ENCODE measurements around the gene BUD13.
"Not testable (repeated sequence)": the region's sequence is repeated elsewhere in the genome, so short reads cannot be mapped to it uniquely, and the experiment has no call there.

BUD13 gene, protein sequence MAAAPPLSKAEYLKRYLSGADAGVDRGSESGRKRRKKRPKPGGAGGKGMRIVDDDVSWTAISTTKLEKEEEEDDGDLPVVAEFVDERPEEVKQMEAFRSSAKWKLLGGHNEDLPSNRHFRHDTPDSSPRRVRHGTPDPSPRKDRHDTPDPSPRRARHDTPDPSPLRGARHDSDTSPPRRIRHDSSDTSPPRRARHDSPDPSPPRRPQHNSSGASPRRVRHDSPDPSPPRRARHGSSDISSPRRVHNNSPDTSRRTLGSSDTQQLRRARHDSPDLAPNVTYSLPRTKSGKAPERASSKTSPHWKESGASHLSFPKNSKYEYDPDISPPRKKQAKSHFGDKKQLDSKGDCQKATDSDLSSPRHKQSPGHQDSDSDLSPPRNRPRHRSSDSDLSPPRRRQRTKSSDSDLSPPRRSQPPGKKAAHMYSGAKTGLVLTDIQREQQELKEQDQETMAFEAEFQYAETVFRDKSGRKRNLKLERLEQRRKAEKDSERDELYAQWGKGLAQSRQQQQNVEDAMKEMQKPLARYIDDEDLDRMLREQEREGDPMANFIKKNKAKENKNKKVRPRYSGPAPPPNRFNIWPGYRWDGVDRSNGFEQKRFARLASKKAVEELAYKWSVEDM

DNA sequence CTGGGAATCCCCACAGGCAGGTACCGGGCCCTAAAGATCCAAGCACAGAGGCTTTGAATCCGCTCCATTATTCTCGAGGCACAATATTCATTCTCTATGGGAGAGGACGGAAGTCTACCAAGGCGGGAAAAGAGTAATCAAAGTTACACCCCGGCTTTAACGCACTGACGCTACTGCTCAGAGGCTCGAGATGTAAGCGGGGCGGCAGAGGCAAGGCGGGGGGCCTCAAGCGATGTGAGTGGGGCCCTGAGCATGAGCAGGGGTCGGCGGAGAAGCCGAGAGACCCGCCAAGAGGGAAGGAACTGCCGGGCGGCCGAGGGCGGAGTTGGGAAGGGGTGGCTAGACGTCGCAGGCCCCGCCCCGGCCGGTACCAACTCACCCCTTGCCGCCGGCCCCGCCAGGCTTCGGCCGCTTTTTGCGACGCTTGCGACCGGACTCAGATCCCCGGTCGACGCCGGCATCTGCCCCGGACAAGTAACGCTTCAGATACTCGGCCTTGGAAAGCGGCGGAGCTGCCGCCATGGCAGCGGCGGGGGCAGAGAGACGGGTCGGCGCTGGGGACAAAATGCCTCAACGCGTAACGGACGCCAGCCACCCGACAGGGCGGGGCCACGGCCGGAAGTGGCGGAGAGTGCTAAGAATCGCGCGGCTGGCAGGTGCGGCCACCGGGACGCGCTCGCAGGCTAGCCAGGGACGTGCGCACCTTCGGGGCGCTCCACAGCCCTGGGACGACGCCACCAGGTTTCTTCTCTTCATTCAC is at the start of gene BUD13:
Gene BUD13, minus strand, starts transcription at position 545 of the 760 bp plus-strand sequence. Its CDS starts 23 bp downstream, at position 522.
- peak; percentile 58 for DNase-seq

- DNase-seq: no peak
These were observed 49.8 kb upstream of the BUD13 start for GRCh38 chr11:116822575-116822974.

DNA sequence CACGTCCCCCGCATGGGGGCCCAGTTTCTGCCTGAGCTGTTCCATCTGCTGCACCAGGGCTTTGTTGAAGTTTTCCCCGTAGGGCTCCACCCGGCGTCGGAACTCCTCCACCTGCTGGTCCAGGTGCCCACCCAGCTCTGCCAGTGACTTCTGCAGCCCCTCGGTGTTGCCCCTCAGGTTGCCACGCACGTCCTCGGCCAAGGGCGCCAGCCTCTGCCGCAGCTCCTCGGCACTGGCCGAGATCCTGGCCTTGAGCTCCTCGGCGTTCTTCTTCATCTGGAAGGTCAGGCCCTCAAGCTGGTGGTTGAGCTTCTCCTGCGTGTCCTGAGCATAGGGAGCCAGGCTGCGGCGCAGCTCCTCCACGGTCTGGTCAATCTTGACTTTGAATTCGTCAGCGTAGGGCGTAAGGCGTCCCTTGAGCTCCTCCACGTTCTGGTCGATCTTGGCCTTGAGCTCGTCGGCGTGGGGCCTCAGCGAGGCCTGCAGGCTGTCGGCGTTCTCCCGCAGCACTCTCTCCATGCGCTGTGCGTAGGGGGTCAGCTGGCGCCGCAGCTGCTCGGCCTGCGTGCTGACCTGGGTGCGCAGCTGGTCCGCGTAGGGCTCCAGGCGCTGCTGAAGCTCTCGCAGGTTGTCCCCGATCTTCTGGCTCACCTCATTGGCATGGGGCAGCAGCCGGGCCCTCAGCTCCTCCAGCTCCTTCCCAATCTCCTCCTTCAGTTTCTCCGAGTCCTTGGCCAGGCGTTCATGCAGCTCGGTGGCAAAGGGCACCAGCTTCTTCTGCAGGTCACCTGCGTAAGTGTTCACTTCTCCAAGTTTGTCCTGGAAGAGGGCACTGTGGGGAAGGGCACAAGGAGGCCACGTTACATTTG is 48.5 kb upstream of the BUD13 start:
- DNase-seq: no peak

DNA sequence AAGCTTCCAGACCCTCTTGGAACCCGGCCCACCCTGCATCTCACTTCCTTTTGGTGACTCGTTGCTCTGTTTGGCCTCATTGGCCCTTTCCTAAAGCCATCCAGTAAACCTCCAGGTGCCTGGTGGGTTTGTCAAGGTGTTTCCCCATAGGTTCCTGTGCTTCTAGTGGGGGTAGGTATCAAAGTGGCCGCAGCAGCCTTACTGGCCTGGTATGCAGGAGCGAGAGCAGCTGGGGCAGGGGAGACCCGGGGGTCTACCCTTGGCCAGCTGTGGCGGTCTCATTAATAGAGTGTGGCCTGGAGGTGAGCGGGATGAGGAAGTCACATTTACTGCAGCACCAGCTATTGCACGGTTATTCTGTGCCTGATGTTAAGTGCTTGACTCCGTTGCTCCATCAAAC is 46.3 kb upstream of the BUD13 start:
- DNase-seq: no peak

GRCh38 chr11:116814502-116814901 is 41.7 kb upstream of the BUD13 start:
- no peak for DNase-seq

DNA sequence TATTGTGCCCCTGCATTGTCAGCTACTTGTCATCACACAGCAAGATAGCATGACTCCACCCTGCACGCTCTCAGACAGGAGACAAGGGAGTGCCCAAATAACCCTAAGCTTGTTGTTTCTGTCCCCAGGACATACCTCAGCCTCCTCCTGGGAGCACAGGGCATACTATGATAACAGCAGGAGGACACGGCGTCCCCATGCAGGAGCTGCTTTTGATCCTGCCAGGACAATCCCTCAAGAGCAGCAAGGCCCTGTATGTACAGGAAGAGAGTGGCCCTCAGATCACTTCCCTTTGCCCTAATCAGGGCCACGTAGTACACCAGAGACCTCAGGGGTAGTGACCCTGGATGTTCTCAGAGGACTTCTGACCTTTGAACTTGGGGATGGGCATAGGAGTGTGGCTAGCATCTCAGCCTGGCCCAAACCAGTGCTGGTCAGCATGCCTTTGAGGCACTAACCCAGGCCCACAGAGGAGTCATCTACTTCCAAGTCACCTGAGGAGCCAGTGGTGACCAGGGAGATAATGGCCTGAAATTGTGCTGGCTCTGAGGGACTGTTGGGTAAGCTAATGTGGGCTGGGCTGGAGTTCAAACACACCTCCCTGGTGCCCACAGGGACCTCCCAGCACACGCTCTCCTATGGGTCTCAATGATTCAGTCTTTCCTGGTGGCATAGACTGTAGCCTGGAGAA is 41.1 kb upstream of the BUD13 start:
- DNase-seq: no peak

- no peak for DNase-seq
These were observed 40.4 kb upstream of the BUD13 start for GRCh38 chr11:116813170-116813569.

GRCh38 chr11:116812109-116812508 is 39.3 kb upstream of the BUD13 start:
- DNase-seq: no peak

DNA sequence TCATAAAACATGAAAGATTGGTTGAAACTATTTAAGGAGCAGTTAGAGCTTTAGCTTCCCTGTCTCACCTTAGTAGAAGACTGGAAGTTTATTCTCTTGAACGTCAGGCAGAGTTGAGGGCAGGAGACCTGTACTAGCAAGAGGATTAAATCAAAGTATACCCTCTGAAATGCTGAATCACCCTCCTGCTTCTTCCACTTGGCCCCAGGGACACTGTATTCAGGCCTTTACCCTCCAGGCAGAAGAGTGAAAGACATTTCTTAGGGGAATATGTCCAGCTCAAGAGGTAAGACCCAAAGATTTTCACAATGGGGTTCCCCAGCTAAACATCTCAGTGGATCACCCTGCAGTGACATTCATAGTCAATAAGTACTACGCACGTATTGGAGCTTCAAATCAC is 38.4 kb upstream of the BUD13 start:
- no peak for DNase-seq

- DNase-seq: no peak
These were observed 35.7 kb upstream of the BUD13 start for GRCh38 chr11:116808262-116809175.

DNA sequence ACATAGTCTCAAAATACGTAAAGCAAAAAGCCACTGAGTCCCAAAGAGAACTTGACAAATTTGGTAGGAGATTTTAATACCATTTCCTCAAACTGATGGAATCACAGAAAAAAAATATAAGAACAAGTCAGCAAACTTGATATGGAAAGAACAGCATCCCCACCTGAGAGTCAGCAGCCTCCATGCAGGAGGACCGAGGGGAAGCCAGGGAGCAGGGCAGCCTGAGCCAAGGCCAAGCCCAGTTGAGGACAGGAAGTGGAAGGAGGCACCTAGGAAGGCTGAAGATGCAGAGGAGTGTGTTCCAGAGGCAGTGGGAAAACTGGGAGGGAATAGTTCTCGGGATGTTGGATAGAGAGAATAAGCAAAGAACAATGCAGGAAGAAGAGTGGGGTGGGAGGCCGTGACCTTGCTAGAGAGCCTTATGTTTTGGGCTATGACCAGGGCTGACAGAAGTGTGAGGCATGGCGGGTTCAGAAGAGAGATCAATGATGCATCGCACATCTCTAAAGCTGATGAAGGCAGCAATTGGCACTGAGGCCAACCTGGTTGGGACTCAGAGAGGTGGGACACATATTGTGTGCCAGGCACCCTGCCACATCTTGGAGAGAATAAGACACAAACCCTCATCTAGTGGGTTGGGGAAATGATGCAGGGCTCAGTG is 34.9 kb upstream of the BUD13 start:
- DNase-seq: no peak

- DNase-seq: no peak
These were observed 31.2 kb upstream of the BUD13 start for GRCh38 chr11:116804001-116804400.

DNA sequence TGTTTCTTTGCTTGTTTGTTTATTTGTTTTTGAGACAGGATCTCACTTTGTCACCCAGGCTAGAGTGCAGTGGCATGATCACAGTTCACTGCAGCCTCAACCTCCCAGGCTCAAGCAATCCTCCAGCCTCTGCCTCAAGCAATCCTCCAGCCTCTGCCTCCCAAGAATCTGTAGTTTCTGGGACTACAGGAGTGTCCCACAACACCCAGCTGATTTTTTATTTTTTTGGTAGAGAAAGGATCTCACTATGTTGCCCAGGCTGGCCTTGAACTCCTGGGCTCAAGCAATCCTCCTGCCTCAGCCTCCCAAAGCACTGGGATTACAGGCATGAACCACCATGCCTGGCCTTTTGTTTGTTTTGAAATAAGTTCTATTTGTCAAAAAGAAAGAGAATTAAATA is 28.9 kb upstream of the BUD13 start:
- DNase-seq: not testable (repeated sequence)

DNA sequence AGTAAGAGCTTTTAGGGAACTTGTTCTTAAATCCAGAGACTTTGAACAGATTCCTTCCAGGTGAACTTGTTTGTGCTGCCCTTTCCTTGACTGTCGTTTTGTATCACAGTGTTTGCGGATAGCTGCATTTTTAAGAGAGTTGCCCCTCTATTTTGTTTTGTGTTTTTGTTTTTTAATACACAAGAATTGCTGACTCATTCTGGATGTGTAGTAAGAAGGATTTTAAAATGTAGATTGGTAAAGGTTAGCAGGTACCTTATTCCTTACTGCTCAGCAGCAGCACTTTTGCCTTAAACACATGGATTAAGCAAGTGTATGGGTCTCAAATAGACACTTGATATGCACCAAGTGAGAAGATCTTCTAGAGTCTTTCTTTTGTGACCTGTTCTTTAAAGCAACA is 27.8 kb upstream of the BUD13 start:
- no peak for DNase-seq

- DNase-seq: no peak
These were observed 25.6 kb upstream of the BUD13 start for GRCh38 chr11:116798368-116798767.

DNA sequence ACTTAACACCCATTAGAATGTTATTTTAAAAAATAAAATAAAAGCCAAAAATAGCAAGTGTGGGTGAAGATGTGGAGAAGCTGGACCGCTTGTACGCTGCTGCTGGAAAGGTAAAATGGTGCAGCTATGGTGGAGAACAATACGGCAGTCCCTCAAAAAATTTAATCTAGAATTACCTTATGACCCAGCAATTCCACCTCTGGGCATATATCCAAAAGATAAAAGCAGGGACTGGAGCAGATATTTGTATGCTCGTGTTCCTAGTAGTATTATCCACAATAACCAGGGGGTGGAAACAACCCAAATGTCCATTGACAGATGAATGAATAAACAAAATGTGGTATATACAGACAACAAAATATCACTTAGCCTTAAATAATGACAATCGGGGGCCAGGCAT is 25.0 kb upstream of the BUD13 start:
- DNase-seq: no peak

DNA sequence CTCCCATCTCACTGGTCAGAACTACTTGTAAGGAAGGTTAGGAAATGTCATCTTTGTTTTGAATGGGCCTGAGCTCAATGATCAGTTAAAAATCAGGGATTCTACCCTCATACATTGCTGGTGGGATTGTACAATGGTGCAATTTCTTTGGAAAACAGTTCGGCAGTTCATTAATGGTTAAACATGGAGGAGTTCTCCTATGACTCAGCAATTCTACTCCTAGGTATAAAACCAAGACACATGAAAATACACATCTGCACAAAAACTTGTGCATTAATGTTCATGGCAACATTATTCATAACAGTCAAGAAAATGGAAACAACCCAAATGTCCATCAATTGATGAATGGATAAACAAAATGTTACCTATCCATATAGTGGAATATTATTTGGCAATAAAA is 23.8 kb upstream of the BUD13 start:
- no peak for DNase-seq

- DNase-seq: no peak
These were observed 22.1 kb upstream of the BUD13 start for GRCh38 chr11:116794851-116795250.

GRCh38 chr11:116793772-116794097 is 20.9 kb upstream of the BUD13 start:
- no peak for DNase-seq

DNA sequence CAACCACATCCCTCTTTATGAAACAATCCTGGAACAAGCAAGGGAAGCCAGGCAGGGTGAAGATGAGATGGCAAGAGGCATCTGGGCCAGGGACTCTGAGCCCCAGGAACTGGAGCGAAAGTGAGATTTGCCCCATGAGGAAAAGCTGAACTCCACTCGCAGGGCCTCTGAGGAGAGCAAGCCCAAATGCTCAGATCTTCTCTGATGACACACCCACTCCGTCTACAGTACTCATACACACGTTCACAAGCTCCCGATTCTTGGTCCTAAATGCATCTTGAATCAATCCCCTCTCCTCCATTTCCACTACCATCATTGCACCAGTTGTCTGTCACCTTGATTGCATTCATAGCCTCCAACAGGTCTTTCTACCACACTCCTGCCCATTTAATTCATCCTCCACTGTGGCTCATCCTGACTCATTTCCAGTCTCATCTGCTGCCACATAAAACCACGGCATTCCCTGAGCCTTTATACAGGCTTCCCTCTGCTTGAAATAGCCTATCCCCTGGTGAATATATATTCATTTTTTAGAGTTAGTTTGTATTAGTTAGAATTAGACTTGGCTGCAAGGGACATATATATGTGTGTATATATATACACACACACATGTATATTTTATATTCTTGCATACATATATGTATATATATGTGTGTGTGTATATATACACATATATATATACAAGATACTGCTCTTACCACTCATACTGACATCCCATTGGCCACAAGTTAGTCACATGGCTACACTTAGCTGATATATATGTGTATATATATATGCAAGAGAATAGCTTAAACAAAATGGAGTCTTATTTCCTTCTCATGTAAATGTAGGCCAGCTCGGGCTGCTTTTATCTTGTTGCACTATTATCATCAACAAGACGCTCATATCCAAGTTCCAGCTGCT is 20.3 kb upstream of the BUD13 start:
- no peak for DNase-seq
